Activated CD4-positive, alpha-beta T cell treated with anti-CD3 and anti-CD28 coated beads, Interleukin-2, amount 50 U/mL, for 1 hour (primary cell): Measurements from ENCODE around the gene PNMA8A.
A peak's percentile ranks its signal among the peaks of the same experiment; 100 is the strongest.

Source experiments
- DNase-seq: peaks from one replicate; pipeline ENCODE4 v3.0.0-alpha.2; 2020

PNMA8A gene

DNA sequence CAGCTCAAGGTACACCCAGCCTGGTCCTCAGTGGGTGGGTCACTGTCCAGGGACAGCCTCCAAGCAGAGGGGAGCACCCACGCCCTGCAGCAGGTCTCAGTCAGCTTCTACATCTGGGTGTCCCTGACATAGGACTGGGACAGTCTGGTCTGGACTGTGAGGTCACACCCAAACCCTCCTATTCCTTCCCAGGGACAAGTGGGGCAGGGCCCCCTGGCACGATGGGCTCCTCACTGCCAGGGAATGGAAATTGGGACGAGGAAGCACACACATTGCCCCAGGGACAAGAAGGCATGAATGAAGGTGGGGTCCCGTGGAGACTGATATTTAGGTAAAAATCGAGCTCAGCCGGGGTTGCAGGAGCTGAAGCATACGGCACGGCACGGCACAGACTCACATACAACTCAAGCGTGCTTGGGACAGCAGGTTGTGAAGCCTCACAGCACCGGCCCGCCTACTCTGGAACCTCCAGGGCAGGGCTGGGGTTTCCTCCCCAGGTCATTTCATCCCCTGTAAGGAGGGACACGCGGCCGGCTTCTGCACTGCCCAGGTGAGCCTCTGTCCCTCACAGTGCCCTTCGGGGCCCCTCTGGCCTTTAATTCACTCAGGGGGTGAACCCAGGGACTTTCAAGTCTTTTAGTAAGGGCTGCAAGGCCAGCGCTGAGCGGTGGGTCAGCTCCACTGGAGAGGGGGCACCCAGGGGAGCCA lies 20.8 kb upstream of the PNMA8A start:
- no peak for DNase-seq

DNA sequence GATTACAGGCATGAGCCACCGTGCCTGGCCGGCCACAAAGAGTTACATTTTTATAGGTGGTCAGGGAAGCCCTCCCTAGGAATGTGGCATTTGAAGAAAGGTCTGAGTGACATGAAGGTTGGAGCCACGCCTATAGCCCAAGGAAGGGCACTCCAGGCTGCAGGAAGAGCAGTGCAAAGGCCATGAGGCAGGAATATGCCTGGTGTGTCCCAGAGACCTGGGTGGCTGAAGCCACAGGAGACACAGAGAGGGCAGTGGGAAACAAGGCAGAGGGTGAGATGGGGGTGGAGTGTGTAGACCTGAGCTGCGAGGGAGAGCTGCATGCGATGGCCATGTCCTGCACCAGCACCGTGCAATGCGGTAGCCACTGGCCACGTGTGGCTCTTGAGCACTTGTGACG lies 19.4 kb upstream of the PNMA8A start:
- DNase-seq: no peak

GRCh38 chr19:46489445-46490272 lies 18.3 kb upstream of the PNMA8A start:
- no peak for DNase-seq

DNA sequence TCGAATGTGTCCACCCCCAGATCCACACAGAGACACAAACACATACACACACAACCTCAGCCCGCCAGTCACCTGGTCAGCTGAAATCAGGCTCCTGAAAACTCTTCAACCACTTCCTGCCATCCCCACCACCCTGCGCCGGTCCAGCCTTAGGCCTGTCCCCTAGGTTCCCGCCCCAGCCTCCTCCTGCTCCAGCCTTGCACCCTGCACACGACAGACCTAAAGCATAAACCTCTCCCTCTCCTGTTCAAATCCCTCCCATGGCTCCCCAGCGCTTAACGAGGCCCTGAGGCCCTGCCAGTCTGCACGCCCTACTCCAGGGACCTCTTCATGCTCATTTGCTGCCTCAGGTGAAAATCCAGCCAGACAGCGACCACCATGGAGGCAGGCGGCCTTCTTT lies 17.2 kb upstream of the PNMA8A start:
- DNase-seq: no peak

- DNase-seq: peak; percentile 80
These were observed 16.6 kb upstream of the PNMA8A start for GRCh38 chr19:46487802-46488445.

GRCh38 chr19:46487178-46487801 lies 15.9 kb upstream of the PNMA8A start:
- no peak for DNase-seq

GRCh38 chr19:46486358-46486757 lies 15.0 kb upstream of the PNMA8A start:
- DNase-seq: no peak

DNA sequence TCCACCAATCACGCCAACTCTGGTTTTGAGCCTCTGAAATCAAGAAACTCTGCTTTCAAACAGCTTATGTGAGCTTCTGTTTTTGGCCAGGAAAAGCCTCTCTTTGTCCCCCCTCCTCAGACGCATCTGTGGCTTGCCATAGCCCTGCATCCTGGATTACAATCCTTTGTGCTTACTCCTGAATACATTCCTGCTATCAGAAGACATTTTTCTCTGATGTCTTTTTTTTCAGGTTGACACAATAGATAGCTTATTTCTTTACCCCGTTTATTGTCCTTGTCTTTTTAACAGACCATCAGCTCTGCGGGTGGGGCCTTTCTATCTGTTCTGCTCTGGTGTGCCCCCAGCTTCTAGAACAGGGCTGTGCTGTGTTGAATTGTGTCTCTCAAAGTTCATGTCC lies 13.3 kb upstream of the PNMA8A start:
- no peak for DNase-seq

DNA sequence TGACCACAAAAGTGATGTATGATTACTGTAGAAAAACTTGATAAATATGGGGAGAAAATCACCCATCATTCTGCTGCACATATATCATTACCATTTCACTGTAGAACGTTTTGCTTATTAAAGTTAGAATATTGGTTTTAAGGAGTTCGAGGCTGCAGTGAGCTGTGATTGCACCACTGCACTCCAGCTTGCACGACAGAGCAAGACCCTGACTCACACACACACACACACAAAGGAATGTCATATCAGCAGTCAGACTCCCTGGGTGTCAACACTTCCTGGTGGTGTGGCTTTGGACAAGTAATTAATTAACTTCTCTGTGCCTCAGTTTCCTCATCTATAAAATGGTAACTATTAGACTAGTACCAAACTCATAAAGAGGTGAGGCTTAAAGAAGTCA lies 11.3 kb upstream of the PNMA8A start:
- no peak for DNase-seq

DNA sequence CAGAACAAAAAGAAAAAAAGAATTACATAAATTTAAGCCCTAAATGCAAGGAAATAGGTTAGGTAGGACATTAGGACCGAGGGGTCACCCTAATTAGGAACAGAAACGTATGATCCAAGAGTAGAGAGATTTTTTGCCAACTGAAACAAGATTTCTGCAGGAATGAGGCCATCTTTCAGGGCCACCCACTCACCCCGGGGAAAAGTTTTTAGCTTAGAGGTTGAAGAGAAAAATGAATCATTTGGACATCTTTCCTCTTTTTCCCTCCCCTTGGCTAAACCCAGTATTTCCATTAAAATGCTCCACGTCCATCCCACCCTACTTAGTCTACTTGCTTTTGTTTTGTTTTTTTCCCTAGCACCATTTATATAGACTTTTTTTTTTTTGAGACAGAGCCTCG lies 10.6 kb upstream of the PNMA8A start:
- no peak for DNase-seq

GRCh38 chr19:46481223-46481848 lies 10.0 kb upstream of the PNMA8A start:
- no peak for DNase-seq

DNA sequence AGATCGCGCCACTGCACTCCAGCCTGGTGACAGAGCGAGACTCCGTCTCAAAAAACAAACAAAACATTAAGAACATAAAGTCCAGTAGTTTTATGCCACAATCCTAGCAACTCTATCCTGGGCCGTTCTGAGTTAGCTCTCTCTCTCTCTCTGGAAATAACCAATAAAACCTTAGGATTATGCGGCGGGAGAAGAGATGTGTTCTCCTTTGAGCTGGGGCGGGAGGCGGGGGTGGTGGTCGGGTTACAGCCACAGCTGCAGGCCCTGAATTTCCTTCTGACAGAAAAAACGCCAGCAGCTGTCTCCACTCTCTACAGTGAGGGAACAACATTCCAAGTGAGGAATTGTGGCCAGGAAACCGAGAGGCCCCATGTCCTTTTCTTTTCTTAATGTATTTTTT lies 9.1 kb upstream of the PNMA8A start:
- DNase-seq: no peak

DNA sequence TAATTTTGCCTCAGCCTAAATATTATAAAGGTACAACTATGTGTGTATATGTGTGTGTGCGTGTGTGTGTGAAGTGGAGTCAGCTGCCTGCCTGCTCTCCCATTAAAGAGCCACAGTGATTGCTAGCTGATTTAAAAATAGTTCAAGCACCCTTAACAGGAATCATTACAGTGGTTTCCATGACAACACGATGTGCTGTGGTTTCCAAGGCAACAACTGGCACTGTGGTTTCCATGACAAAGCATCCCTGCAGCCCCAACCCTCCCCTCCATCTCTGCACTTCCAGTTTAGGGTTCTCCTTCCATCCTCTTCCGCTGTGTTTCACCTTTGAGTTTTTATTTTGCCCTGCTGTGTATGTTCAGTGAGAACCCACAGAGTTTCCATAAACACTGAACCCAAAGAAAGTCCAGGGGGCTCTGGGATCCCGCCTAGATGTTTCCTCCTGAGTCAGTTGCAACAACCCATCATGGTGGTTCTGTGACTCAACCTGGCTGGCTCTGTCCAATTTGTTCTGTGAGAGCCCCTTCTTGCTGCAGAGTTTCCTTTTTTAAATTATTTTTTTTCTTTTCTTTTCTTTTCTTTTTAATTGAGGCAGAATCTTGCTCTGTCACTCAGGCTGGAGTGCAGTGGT lies 7.1 kb upstream of the PNMA8A start:
- DNase-seq: no peak

GRCh38 chr19:46475986-46476385 lies 4.6 kb upstream of the PNMA8A start:
- DNase-seq: no peak

DNA sequence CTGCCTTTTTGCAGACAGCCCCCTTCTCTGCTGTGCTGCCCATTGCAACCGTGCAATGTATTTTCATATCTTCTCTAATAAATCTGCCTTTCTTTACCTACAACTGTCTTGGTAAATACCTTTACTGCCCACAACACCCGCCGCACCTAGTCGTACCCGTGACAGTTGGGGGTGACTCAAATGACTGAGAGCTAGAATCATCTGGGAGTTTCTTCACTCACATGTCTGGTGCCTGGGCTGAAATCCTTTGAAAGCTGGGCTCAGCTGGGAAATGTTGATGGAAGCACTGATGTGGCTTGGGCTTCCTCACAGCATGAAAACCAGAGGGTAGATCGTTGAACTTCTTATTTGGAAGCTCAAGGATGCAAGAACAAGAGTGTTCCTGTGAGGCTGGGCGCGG lies 2.8 kb upstream of the PNMA8A start:
- DNase-seq: no peak

DNA sequence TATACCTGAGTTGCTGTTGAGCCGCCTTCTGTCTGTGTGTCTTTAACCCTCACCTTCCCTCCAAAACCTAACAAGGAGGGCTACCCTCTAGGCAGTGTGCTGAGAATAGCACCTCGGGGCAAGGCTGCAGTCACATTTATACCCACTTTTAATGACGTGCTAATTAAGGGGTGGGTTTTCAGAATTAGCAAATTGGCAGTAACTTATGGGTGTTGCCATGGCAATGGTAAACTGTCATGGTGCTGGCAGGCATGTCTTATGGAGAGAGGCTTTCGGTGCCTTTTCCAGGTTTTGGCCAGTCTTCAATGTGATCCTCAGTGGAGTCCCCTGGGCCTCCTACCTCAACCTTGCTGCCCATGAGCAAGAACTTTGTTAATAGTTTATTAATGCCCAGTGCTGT lies 1.2 kb upstream of the PNMA8A start:
- no peak for DNase-seq

DNA sequence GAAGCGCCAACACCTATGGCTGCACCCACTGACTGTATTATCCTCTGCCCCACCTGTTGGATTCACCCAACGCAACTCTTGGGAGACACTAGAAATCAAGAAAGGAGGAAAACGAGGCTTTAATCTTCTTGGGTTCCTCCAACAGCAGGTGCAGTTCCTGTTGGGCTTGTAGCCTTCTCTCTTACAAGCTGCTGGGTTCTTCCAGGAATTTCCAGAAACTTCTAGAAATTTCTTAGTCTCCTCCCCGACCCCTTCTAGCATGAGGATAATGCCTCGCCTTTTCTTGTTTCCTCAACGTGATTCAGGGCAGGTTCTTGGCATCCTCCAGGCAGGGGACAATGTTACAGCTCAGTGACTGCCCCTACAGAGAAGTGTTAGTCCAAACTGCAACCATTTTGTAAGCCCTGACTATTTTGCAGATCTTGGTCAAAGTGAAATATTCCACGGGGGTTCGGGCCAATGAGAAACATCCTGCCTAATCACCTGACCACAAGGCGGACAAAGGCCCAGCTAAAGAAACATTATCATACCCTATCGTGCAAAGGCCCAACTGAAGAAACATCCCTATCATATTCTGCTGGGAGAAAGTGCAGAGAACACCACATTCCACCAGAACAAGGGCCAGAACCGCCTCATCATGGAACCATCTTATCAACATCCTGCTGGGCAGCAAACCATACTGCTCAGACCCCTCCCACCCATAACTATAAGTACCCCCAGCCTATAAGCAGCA lies 614 bp upstream of the PNMA8A start:
- no peak for DNase-seq

DNA sequence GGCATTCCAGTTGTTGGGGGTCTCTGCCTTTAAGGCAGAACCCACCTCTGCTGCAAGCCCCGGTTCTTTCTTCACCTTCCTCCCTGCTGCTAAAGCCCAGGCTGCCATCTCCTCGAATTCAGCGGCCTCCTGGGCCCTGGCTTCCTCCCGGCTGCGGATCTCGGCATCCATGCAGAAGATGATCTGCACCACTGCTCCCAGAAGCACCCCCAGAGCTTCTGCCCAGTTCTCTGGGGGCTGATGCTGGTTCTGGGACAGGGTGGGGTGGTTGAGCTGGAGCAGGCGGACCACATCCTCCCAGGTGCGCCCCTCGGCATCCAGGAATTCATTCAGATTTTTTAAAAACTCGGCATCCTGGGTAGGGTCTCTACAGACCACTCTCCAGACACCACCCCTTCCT lies 987 bp downstream of the PNMA8A start:
- no peak for DNase-seq

DNA sequence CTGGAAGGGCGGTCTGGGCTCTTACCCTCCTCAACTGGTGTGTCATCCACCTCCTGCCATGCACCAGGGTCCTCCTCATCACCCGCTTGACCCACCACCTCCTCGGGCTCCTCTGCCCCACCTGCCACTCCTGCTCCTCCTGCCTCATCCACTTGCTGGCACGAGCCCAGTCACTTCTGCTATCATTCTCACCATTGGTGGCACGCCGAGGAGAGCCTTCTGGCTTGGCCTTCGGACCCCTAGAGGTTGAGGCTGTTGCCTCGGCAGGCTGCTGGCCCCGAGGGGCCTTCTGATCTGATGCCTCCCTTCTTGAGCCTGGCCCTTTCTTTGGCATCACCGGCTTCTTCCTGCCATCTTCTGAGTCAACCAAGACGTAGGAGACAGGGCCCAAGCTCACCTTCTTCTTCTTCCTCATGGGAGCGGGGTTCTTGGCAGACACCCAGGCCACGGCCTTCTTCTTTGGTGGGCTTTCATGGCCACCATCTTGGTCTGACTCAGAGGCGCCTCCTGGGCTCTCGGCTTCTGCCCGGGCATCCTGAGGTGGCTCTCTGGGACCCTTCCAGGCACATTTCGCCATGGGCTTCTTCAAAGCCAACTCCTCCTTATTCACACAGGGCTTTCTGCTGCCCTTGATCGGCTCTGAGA lies 1.7 kb downstream of the PNMA8A start:
- no peak for DNase-seq

GRCh38 chr19:46466536-46467196 lies 4.7 kb downstream of the PNMA8A start:
- DNase-seq: no peak

GRCh38 chr19:46463516-46463915 lies 7.8 kb downstream of the PNMA8A start:
- no peak for DNase-seq
